HG03442 (cell line): ENCODE measurements around the gene CTDP1.
"Not testable (repeated sequence)": the region's sequence is repeated elsewhere in the genome, so short reads cannot be mapped to it uniquely, and the experiment has no call there.

Experiments used
- ATAC-seq: cut with Tn5 transposase; IDR thresholded peaks from one replicate; pipeline ENCODE4 v1.9.1; 2021; ENCODE audit warnings: mild to moderate bottlenecking, moderate library complexity; ENCODE audit not compliant: unreplicated experiment

The CTDP1 gene

GRCh38 chr18:79720359-79720733 is 40.7 kb downstream of the CTDP1 start:
- no peak for ATAC-seq

- no peak for ATAC-seq
Observed at GRCh38 chr18:79723036-79723435, 43.4 kb downstream of the CTDP1 start.

DNA sequence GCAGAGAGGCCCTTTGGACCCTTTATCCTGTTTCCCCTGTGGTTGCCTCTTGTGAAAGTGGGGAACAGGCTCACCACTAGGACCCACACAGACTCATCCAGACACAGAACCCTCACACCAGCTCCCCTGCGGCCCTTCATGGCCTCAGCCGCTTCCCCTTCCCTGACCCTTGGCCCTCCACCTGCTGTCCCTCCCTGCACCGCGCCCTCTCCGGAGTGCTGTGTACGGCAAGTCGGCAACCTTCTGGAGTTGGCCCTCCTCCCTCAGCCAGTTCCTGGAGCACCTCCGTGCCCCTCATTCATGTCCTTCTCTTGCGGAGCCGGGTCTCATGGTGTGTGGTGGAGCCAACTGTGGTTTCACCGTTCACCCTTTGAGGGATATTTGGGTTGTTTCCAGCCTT is 44.0 kb downstream of the CTDP1 start:
- no peak for ATAC-seq

- no peak for ATAC-seq
Observed at GRCh38 chr18:79724299-79725080, 44.9 kb downstream of the CTDP1 start.

GRCh38 chr18:79725486-79725885 is 45.9 kb downstream of the CTDP1 start:
- ATAC-seq = no peak

DNA sequence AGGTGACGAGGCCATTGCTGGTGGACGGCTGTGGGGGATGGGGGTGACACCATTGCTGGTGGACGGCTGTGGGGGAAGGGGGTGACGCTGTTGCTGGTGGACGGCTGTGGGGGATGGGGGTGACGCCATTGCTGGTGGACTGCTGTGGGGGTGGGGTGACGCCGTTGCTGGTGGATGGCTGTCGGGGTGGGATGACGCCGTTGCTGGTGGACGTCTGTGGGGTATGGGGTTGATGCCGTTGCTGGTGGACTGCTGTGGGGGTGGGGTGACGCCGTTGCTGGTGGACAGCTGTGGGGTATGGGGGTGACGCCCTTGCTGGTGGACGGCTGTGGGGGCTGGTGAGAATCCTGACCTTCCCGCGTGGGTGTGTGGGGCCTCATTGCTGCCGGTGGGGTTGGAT is 47.1 kb downstream of the CTDP1 start:
- ATAC-seq = no peak

DNA sequence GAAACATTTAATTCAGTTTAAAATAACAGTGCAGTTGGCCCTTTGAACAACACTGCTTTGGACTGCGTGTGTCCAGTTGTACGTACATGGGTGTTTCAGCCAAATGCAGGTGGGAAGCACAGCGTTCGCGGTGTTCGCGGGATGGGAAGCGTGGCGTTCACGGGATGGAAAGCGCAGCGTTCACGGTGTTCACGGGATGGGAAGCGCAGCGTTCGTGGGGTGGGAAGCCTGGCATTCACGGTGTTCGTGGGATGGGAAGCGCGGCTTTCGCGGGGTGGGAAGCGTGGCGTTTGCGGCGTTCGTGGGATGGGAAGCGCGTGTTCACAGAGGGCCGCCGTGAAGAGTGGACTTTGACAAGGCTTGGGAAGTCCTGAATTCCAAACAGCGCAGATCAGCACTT is 47.6 kb downstream of the CTDP1 start:
- no peak for ATAC-seq

- ATAC-seq = no peak
Observed at GRCh38 chr18:79728931-79729586, 49.5 kb downstream of the CTDP1 start.

- no peak for ATAC-seq
Observed at GRCh38 chr18:79729611-79730010, 50.0 kb downstream of the CTDP1 start.

DNA sequence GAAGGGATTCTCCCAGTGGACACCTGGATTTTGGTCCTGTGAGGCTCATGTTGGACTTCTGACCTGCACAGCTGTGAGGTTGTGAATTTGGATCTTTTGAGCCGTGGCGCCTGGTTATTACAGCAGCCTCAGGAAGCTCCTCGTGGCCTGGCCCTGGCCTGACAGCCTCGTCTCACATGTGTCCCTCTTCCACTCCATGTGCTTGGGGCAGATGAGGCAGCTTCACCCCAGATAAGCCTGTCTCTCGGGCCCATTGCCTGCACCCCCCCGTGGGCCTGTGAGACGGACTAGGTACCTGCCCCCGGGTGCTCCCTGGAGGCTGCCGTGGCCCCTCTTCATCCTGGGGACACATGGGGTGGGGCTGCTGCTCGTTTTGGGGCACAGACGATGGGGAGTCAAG is 51.2 kb downstream of the CTDP1 start:
- no peak for ATAC-seq

GRCh38 chr18:79731881-79732720 is 52.5 kb downstream of the CTDP1 start:
- ATAC-seq = not testable (repeated sequence)

DNA sequence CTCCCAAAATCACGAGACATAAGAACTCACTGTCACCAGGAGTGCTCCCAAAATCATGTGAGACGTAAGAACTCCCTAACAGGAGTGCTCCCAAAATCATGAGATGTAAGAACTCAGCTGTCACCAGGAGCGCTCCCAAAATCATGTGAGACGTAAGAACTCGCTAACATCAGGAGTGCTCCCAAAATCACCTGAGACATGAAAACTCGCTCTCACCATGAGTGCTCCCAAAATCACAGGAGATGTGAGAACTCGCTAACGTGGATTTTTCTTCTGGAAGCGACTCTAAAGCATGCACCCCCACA is 53.1 kb downstream of the CTDP1 start:
- no peak for ATAC-seq

DNA sequence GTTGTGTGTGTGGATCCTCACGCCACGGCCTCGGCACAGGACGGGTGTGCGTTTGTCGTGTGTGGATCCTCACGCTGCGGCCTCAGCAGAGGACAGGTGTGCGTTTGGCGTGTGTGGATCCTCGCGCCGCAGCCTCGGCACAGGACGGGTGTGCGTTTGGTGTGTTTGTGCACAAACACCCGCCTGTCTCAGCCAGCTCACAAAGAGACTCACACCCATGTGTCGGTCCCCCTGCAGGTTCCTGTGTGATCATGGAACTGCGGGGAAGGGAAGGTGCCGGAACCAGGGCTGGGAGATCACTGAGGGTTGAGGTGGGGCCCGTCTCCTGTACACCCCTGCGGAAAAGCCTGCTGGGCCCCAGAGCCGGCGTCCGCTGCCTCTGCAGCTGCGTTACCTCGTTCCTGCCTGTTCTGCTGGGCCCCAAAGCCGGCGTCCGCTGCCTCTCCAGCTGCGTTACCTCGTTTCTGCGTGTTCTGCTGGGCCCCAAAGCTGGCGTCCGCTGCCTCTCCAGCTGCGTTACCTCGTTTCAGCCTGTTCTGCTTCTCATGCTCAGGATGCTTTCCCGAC is 53.6 kb downstream of the CTDP1 start:
- no peak for ATAC-seq

GRCh38 chr18:79733986-79734770 is 54.6 kb downstream of the CTDP1 start:
- no peak for ATAC-seq

GRCh38 chr18:79735071-79735980 is 55.7 kb downstream of the CTDP1 start:
- ATAC-seq = no peak

DNA sequence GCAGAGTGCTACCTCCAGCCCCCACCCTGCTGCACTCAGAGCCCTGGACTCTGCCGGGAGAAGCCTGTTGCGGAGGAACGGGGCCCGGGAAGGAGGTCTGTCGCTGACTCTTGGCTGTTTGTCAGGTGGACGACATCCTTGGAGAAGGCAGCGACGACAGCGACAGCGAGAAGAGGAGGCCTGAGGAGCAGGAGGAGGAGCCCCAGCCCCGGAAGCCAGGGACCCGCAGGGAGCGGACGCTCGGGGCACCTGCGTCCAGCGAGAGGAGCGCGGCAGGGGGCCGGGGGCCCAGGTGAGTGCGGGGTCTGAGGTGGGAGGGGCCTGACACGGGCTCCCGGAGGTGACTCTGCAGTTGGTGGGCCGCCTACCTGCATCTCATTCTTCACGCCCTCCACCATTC is 56.6 kb downstream of the CTDP1 start:
- no peak for ATAC-seq

- ATAC-seq = no peak
Observed at GRCh38 chr18:79736846-79737245, 57.2 kb downstream of the CTDP1 start.

GRCh38 chr18:79737426-79737825 is 57.8 kb downstream of the CTDP1 start:
- ATAC-seq = no peak

- ATAC-seq = no peak
Observed at GRCh38 chr18:79738041-79738461, 58.4 kb downstream of the CTDP1 start.
